Neuronal stem cell (in vitro differentiated cells): ENCODE measurements around the gene AEN.

ENCODE experiments used
- DNase-seq: peaks from one replicate; pipeline ENCODE4 v3.0.0-alpha.2; 2013; ENCODE audit warnings: low spot score
- H2AFZ ChIP-seq: one replicate; pipeline ENCODE4 v1.6.1; 2013; ENCODE audit warnings: mild to moderate bottlenecking, low read length, inconsistent platforms
- H2AK5ac ChIP-seq: 2 replicates; pipeline ENCODE4 v1.6.1; 2013; ENCODE audit warnings: low read depth, mild to moderate bottlenecking, inconsistent platforms, low read length, moderate library complexity, mixed read lengths
- H2BK120ac ChIP-seq: 2 replicates; pipeline ENCODE4 v1.6.1; 2013; ENCODE audit warnings: low read depth, mild to moderate bottlenecking, inconsistent platforms, low read length, moderate library complexity, mixed read lengths
- H2BK12ac ChIP-seq: one replicate; pipeline ENCODE4 v1.6.1; 2013; ENCODE audit warnings: low read length, inconsistent platforms
- H2BK15ac ChIP-seq: 2 replicates; pipeline ENCODE4 v1.6.1; 2013; ENCODE audit warnings: mild to moderate bottlenecking, low read length, inconsistent platforms, mixed read lengths
- H2BK5ac ChIP-seq: one replicate; pipeline ENCODE4 v1.6.1; 2013; ENCODE audit warnings: inconsistent platforms, mild to moderate bottlenecking, low read length, moderate library complexity
- H3K14ac ChIP-seq: one replicate; pipeline ENCODE4 v1.6.1; 2013; ENCODE audit warnings: low read length, inconsistent platforms
- H3K18ac ChIP-seq: 2 replicates; pipeline ENCODE4 v1.6.1; 2013; ENCODE audit warnings: low read length, inconsistent platforms
- H3K23ac ChIP-seq: 2 replicates; pipeline ENCODE4 v1.6.1; 2013; ENCODE audit warnings: low read depth, mild to moderate bottlenecking, mixed read lengths, low read length, inconsistent platforms; ENCODE audit not compliant: poor library complexity
- H3K27ac ChIP-seq: replicated peaks from 3 replicates; pipeline ENCODE4 v1.5.1; 2013; ENCODE audit warnings: low read length, inconsistent platforms
- H3K27me3 ChIP-seq, 3 experiments: 2 replicates each; pipeline ENCODE4 v1.6.1; 2013; ENCODE audit warnings: low read length in 3 of 3, mild to moderate bottlenecking in 2 of 3, inconsistent platforms in 1 of 3, low read depth in 1 of 3, mixed read lengths in 1 of 3, moderate library complexity in 1 of 3; ENCODE audit not compliant: control insufficient read depth in 3 of 3, insufficient read depth in 3 of 3
- H3K36me3 ChIP-seq, 2 donors: replicated peaks in 1 of 2; 2 replicates each; pipeline ENCODE4 v1.6.1; 2013; ENCODE audit warnings: low read length in 2 of 2; ENCODE audit not compliant: control insufficient read depth in 2 of 2, insufficient read depth in 2 of 2
- H3K4ac ChIP-seq: 2 replicates; pipeline ENCODE4 v1.6.1; 2013; ENCODE audit warnings: inconsistent platforms, mild to moderate bottlenecking, low read length, moderate library complexity
- H3K4me1 ChIP-seq, 2 donors: 1 replicate in 1 of 2; 2 replicates in 1 of 2; pipeline ENCODE4 v1.6.1; 2013; ENCODE audit warnings: low read length in 2 of 2, low read depth in 1 of 2; ENCODE audit not compliant: control insufficient read depth in 2 of 2, insufficient read depth in 1 of 2
- H3K4me2 ChIP-seq: one replicate; pipeline ENCODE4 v1.6.1; 2013; ENCODE audit warnings: mild to moderate bottlenecking, low read length, inconsistent platforms; ENCODE audit not compliant: insufficient read depth, poor library complexity, severe bottlenecking
- H3K4me3 ChIP-seq, 2 donors: 2 replicates each; pipeline ENCODE4 v1.5.1; 2013; ENCODE audit warnings: low read length in 2 of 2, mild to moderate bottlenecking in 2 of 2, inconsistent platforms in 1 of 2, moderate library complexity in 1 of 2
- H3K79me1 ChIP-seq: one replicate; pipeline ENCODE4 v1.6.1; 2013; ENCODE audit warnings: low read depth, mild to moderate bottlenecking, inconsistent platforms, low read length, moderate library complexity
- H3K9ac ChIP-seq: one replicate; pipeline ENCODE4 v1.6.1; 2013; ENCODE audit warnings: mild to moderate bottlenecking, low read depth, low read length, inconsistent platforms; ENCODE audit not compliant: poor library complexity
- H3K9me3 ChIP-seq, 2 donors: replicated peaks in 1 of 2; 2 replicates each; pipeline versions ENCODE3 to v1.6.1; 2013; ENCODE audit warnings: low read length in 2 of 2, mild to moderate bottlenecking in 2 of 2, inconsistent platforms in 1 of 2, low read depth in 1 of 2, mixed read lengths in 1 of 2, moderate library complexity in 1 of 2; ENCODE audit not compliant: control insufficient read depth in 2 of 2, insufficient read depth in 1 of 2
- H4K8ac ChIP-seq: one replicate; pipeline ENCODE4 v1.6.1; 2013; ENCODE audit warnings: low read depth, mild to moderate bottlenecking, inconsistent platforms, low read length, moderate library complexity
- H4K91ac ChIP-seq: one replicate; pipeline ENCODE4 v1.6.1; 2013; ENCODE audit warnings: low read length, low read depth, mild to moderate bottlenecking, inconsistent platforms; ENCODE audit not compliant: poor library complexity
- WGBS, 2 donors: extraction: QIAGEN DNeasy Blood & Tissue Kit; methylation state at CpG; one replicate each; pipeline ENCODE4 v1.1.7; 2013; ENCODE audit warnings: missing lambda C conversion rate in 2 of 2, mixed read lengths in 1 of 2; ENCODE audit not compliant: insufficient read length in 2 of 2, insufficient replicate concordance in 1 of 2; ENCODE audit errors: extremely low coverage in 2 of 2; 5-methylcytosine and 5-hydroxymethylcytosine counted together

The AEN gene

DNA sequence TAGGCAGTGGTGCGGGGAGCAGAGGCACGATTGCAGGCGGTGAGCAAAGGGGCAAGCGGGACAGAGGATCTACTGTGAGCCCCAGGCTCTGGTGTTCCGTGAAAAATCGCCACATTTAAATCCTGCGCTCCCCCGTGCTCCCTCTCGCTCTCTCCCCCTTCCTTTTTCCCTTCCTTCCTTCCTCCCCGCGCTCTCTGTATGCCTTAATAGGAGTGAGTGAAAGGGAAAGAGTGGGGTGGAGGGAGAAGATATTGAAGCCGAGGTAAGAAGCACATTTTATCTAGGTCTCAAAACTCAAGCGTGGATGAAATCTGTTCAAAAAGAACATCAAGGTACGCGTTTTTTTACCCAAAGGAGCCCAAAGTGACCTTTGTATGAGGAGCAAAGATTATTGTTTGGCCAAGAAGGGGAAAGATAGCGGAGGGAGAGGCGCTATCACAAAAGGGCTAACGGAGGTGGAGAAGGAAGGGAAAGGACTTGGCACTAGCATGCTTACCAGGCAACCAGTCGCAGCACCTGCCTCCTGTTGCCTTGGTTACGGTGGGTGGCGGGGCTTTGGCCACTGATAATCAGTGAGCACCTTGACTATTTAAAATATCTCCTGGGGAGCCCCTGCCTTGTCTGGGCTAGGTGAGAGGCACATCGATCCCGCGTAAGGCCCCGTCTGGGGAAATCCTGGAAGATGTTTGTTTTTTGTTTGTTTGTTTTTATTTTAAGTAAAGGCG, 14.9 kb upstream of the AEN start:
- no peak for DNase-seq
- no peak overlapping the region for H3K4ac ChIP-seq
- H3K23ac ChIP-seq, result peak overlapping the region; percentile 29
- H3K27ac ChIP-seq, result no peak overlapping the region
- peak overlapping the region; percentile 89 for H3K4me2 ChIP-seq
- H3K18ac ChIP-seq, result no peak overlapping the region
- H2BK12ac ChIP-seq, result no peak overlapping the region
- H3K36me3 ChIP-seq, result no peaks in the 10 kb centered on the region
- H3K9me3 ChIP-seq, result no peaks in the 10 kb centered on the region
- H3K27me3 ChIP-seq, result peaks cover 12 to 64% (median 44%) of the 10 kb centered on the region in 3 experiments
- no peak overlapping the region for H4K91ac ChIP-seq
- H2BK5ac ChIP-seq, result no peak overlapping the region
- H3K4me1 ChIP-seq, result peaks cover 40 to 44% of the 10 kb centered on the region in 2 donors
- peak overlapping the region; percentile 7 for H3K9ac ChIP-seq
- no peak overlapping the region for H4K8ac ChIP-seq
- WGBS, 2 donors, result no CpG with 5 or more reads among the region's 26 CpGs
- no peak overlapping the region for H2BK15ac ChIP-seq
- no peaks in the 10 kb centered on the region for H3K79me1 ChIP-seq
- H2AFZ ChIP-seq, result no peak overlapping the region
- H3K14ac ChIP-seq, result no peak overlapping the region
- no peak overlapping the region for H2AK5ac ChIP-seq
- no peak overlapping the region for H2BK120ac ChIP-seq
- H3K4me3 ChIP-seq, result no peak overlapping the region

DNA sequence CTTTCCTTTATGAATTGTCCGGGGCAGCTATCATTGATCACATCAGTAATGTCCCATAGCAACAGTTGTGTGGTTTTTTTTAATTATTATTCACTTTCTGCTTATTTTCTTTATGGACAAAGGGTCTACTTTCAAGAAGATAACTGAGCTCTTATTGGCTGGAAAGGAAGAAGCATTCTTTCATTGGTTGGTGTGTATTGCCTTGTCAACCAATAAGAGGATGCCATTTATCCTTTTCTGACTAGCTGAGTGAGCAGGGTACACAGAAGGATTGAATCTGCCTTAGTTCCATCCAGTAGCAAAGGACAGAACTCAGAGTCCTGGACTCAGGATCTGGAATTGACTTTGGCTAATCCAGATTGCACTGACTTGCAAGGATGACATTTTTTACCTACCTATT, 13.2 kb upstream of the AEN start:
- Histone ChIP-seq H3K36me3 (no peaks in the 10 kb centered on the region), H2AK5ac (no peak overlapping the region), H3K4me2 (no peak overlapping the region), H3K4me3 (no peak overlapping the region), H3K23ac (no peak overlapping the region), H3K14ac (no peak overlapping the region), H2BK15ac (no peak overlapping the region), H3K79me1 (no peaks in the 10 kb centered on the region), H3K27ac (no peak overlapping the region), H3K9me3 (no peaks in the 10 kb centered on the region), H2BK120ac (no peak overlapping the region), H4K91ac (no peak overlapping the region), H3K4me1 (peaks cover 44 to 50% of the 10 kb centered on the region in 2 donors), H3K9ac (no peak overlapping the region), H4K8ac (no peak overlapping the region), H3K18ac (no peak overlapping the region), H3K4ac (no peak overlapping the region), H3K27me3 (peaks cover 12 to 53% (median 42%) of the 10 kb centered on the region in 3 experiments), H2BK12ac (no peak overlapping the region), H2BK5ac (no peak overlapping the region), H2AFZ (no peak overlapping the region)
- WGBS, 2 donors, result no CpG with 5 or more reads among the region's 1 CpG
- no peak for DNase-seq

DNA sequence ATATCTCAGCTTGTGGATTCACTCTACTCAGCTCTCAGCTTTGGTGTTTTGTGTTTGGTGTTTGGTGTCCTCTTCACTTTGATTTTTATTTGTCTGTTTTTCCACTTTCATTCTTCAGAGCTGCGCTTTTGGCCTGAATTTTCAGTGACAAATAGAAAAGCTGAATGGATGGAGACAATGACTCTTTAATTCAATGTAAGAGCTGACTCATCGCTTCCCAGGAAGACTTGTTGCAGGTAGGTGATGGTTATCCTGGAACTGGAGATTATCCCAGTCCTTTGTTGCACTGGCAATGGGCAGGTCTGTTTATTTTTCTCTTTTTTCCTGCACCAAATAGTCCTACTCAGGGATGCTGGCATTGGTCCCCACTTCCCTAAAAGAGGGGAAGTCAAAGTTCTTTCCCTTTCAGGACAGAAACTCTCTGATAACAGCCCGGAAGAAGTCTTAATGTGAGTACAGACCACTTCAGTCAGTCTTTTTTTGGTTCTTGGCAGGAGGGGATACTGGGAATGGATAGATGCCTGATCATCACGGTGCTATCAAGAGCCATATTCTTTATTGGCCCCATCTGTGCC, 12.4 kb upstream of the AEN start:
- WGBS, 2 donors, result no CpG with 5 or more reads among the region's 4 CpGs
- Histone ChIP-seq H3K23ac (no peak overlapping the region), H3K27ac (no peak overlapping the region), H4K91ac (no peak overlapping the region), H2BK12ac (no peak overlapping the region), H2AK5ac (no peak overlapping the region), H3K14ac (no peak overlapping the region), H3K36me3 (no peaks in the 10 kb centered on the region), H4K8ac (no peak overlapping the region), H2AFZ (no peak overlapping the region), H3K27me3 (peaks cover 12 to 46% (median 37%) of the 10 kb centered on the region in 3 experiments), H3K9me3 (no peaks in the 10 kb centered on the region), H3K4ac (no peak overlapping the region), H2BK15ac (no peak overlapping the region), H2BK120ac (no peak overlapping the region), H3K9ac (no peak overlapping the region), H3K79me1 (no peaks in the 10 kb centered on the region), H3K4me3 (no peak overlapping the region), H2BK5ac (no peak overlapping the region), H3K18ac (no peak overlapping the region), H3K4me1 (peaks cover 44 to 51% of the 10 kb centered on the region in 2 donors), H3K4me2 (no peak overlapping the region)
- no peak for DNase-seq

DNA sequence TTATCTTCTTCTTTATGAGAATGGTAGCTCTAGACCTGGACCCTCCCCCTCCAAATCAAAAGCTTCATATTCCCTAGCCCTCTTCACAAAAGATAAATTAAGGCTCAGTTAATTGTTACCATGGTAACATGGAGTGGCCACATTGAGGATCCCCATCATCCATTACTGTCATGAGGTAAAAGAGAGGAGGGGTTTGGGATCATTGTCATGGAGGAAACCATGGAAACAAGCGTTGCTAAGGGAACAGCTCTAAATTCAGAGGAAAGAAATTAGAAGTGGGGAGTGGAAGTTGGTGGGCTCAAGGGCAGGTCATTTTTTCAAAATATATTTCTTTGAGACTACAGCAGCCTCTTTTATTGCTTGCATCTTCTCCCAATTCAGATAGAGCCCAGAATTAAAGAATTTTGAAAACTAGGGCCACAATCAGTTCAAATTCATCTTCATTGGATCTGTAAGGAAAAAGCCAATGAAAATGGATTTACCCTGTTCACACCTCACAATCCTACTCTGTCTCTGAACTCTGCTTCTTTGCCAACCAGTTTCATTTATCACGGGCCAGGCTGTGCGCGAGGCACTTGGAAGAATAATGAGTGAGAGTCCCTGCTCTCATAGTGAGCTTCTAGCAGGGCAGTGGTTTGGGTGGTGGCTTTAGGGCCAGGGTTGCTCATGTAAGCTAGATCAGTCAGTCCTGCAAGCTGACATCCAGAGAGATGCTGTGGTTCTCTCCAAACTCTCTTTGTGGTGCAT, 11.6 kb upstream of the AEN start:
- no peaks in the 10 kb centered on the region for H3K36me3 ChIP-seq
- H3K9ac ChIP-seq, result no peak overlapping the region
- H3K27me3 ChIP-seq, result peaks cover 5 to 38% (median 29%) of the 10 kb centered on the region in 3 experiments
- H2BK5ac ChIP-seq, result no peak overlapping the region
- H3K4me1 ChIP-seq, result peaks cover 39 to 46% of the 10 kb centered on the region in 2 donors
- no peak overlapping the region for H2BK12ac ChIP-seq
- H2BK120ac ChIP-seq, result no peak overlapping the region
- H3K4ac ChIP-seq, result no peak overlapping the region
- no peak overlapping the region for H3K23ac ChIP-seq
- H3K79me1 ChIP-seq, result no peaks in the 10 kb centered on the region
- peak overlapping the region; percentile 38 for H3K18ac ChIP-seq
- no peak overlapping the region for H4K91ac ChIP-seq
- no peak overlapping the region for H2AFZ ChIP-seq
- H2AK5ac ChIP-seq, result peak overlapping the region; percentile 2
- no peak for DNase-seq
- H3K9me3 ChIP-seq, result no peaks in the 10 kb centered on the region
- H4K8ac ChIP-seq, result no peak overlapping the region
- H3K4me2 ChIP-seq, result no peak overlapping the region
- no peak overlapping the region for H2BK15ac ChIP-seq
- no peak overlapping the region for H3K14ac ChIP-seq
- WGBS, 2 donors, result no CpG with 5 or more reads among the region's 4 CpGs
- H3K4me3 ChIP-seq, result no peak overlapping the region
- peak overlapping the region; percentile 80 for H3K27ac ChIP-seq
